ENCODE results near the gene ABCE1.

- TF ChIP-seq CTCF (IDR thresholded peaks at IDR 0.05) = no peak
- no peak for TF ChIP-seq POLR2A (IDR thresholded peaks at IDR 0.05)
These were observed 69.8 kb downstream of the ABCE1 start for GRCh38 chr4:145167887-145168286.
